Progenitor cell of endocrine pancreas (in vitro differentiated cells): ENCODE measurements around the gene AP3S1. TPM values are rescaled to one million over a fixed set of nuclear protein-coding genes. Genes with fewer than 3 reads are reported as not detected.
"Not testable (repeated sequence)": the region's sequence is repeated elsewhere in the genome, so short reads cannot be mapped to it uniquely, and the experiment has no call there.

Experiments used
- DNase-seq: peaks from one replicate; pipeline ENCODE4 v3.0.0; 2021; ENCODE audit warnings: low spot score; ENCODE audit not compliant: unreplicated experiment
- H3K27ac Mint-ChIP-seq: 2 replicates; pipeline ENCODE4 v1.8.0; 2021; ENCODE audit warnings: mild to moderate bottlenecking, moderate library complexity, mixed read lengths
- H3K27me3 Mint-ChIP-seq: 2 replicates; pipeline ENCODE4 v1.8.0; 2021; ENCODE audit warnings: mixed read lengths
- H3K36me3 Mint-ChIP-seq: 2 replicates; pipeline ENCODE4 v1.8.0; 2022; ENCODE audit warnings: mixed read lengths; ENCODE audit not compliant: insufficient read depth
- H3K4me1 Mint-ChIP-seq: 2 replicates; pipeline ENCODE4 v1.8.0; 2021; ENCODE audit warnings: low read depth, mixed read lengths
- H3K4me3 Mint-ChIP-seq: 2 replicates; pipeline ENCODE4 v1.8.0; 2021; ENCODE audit warnings: low read depth, mild to moderate bottlenecking, moderate library complexity, mixed read lengths
- H3K9me3 Mint-ChIP-seq: 2 replicates; pipeline ENCODE4 v1.8.0; 2021; ENCODE audit warnings: low read depth, mixed read lengths
- total RNA-seq: library from RNA; stranded (reverse); gene quantifications from 2 replicates; pipeline ENCODE4 v1.2.1, GENCODE V29; 2021
- TF ChIP-seq, protein P1 (sequence below): fragments of 200-600 bp; sonication (generic); IDR thresholded peaks from one replicate; pipeline ENCODE4 v1.5.0; 2021; ENCODE audit warnings: antibody characterized with exemption, mild to moderate bottlenecking; ENCODE audit not compliant: unreplicated experiment

Gene AP3S1
- total RNA-seq, 1 donor from 2014 or later = 65.3 TPM

DNA sequence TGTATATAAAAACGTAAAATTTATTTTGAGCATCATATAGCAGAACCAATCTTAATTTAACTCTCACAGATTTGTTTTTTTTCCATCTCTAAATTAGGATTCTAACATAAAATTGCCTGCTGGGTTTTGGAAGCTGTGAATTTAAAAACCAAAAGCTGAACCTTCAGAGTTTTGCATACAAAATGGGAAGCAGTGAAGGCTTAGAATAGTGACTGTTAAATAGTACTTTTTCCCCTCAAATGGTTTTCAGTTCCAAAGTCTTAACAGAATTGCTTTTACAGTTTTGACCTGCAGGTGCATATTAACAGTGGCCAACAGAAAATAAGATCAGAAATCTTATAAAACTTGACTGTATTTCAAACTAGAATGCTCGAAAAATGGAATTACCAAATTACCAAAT is 65.4 kb downstream of the AP3S1 start:
- no peak for DNase-seq
- no peak overlapping the region for H3K27ac Mint-ChIP-seq
- no peaks in the 10 kb centered on the region for H3K27me3 Mint-ChIP-seq
- no peaks in the 10 kb centered on the region for H3K4me1 Mint-ChIP-seq
- H3K4me3 Mint-ChIP-seq = no peak overlapping the region
- H3K9me3 Mint-ChIP-seq = no peaks in the 10 kb centered on the region
- no peaks in the 10 kb centered on the region for H3K36me3 Mint-ChIP-seq
- TF ChIP-seq, protein P1, sequence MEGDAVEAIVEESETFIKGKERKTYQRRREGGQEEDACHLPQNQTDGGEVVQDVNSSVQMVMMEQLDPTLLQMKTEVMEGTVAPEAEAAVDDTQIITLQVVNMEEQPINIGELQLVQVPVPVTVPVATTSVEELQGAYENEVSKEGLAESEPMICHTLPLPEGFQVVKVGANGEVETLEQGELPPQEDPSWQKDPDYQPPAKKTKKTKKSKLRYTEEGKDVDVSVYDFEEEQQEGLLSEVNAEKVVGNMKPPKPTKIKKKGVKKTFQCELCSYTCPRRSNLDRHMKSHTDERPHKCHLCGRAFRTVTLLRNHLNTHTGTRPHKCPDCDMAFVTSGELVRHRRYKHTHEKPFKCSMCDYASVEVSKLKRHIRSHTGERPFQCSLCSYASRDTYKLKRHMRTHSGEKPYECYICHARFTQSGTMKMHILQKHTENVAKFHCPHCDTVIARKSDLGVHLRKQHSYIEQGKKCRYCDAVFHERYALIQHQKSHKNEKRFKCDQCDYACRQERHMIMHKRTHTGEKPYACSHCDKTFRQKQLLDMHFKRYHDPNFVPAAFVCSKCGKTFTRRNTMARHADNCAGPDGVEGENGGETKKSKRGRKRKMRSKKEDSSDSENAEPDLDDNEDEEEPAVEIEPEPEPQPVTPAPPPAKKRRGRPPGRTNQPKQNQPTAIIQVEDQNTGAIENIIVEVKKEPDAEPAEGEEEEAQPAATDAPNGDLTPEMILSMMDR = no peak

DNA sequence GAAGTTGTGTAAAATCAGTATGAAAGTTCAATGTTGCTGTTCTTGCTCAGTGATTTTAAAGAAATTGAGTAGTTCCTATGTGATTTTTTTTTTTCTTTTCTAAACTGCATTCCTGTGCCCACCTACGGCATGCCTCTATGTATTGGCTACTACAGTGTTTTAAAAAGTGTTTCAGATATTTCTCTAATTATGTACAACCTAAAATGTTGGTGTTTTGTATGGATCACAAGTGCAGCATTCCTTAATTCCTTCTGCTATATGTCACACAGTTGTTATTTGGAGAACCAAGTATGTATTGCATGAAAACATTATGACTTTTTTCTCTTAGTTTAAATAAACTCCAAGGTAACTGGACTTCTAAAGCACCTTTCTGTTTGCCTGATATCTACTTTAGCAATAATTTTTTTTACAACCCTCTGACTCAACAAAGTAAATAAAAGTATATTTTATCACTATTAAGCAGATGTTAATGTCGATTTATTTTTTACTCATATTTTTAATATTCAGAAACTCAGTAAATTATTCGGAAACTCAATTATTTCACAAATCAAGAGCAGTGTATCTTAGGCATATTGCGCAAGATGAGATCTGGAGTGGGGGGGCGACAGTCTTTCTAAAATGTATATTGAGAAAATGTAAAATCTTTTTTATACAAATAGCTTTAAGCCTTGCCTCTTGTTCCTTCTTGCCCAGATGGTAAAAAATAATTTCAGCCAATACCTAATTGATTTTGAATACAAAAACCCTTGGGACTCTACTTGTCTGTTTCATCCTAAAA is 72.1 kb downstream of the AP3S1 start:
- H3K36me3 Mint-ChIP-seq, H3K4me3 Mint-ChIP-seq, H3K4me1 Mint-ChIP-seq, DNase-seq, H3K27me3 Mint-ChIP-seq, H3K9me3 Mint-ChIP-seq, H3K27ac Mint-ChIP-seq: not testable (repeated sequence)

DNA sequence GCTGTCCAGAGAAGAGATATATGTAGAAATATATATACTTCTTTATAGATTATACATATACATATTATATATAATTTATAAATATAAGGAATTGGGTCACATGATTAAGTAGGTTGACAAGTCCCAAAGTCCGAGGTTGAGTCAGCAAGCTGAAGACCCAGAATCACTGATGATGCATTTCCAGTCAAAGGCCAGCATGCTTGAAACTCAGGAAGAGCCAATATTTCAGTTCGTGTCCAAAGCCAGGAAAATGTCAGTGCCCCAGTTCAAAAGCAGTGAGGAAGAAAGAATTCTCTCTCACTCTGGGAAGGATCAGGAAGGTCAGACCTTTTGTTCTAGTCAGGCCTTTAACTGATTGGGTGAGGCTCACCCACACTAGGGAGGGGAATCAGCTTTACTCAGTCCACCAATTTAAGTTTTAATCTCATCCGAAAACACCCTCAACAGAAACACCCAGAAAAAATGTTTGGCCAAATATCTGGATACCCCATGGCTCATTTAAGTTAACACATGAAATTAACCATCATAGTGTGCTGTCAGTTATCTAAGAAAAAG is 78.5 kb downstream of the AP3S1 start:
- no peaks in the 10 kb centered on the region for H3K27me3 Mint-ChIP-seq

DNA sequence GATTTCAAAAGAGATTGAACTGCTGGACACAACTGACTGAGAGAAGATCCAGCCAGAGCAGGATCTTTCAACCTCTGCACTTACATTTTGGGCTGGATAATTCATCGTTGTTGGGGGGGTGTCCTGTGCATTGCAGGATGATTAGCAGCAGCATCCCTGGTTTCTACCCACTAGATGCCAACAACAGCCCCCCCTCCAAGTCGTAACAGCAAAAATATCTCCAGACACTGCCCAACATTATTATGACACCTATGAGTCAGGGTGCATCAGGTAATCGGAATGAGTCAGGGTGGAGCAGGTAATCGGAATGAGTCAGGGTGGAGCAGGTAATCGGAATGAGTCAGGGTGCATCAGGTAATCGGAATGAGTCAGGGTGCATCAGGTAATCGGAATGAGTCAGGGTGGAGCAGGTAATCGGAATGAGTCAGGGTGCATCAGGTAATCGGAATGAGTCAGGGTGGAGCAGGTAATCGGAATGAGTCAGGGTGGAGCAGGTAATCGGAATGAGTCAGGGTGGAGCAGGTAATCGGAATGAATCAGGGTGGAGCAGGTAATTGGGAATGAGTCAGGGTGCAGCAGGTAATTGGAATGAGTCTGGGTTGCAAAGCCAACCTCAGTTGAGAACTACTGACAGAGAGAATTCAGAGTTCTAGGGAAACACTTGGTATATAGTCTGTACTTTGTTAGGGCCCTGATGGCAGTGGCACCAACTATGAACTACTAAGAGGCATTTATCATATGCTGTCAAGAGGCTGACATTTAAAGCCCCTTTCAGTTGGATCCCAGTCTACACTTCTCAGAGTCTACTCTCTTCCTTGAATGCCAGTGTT is 87.1 kb downstream of the AP3S1 start:
- H3K9me3 Mint-ChIP-seq, H3K27me3 Mint-ChIP-seq, DNase-seq, H3K4me1 Mint-ChIP-seq, H3K27ac Mint-ChIP-seq, H3K36me3 Mint-ChIP-seq, H3K4me3 Mint-ChIP-seq: not testable (repeated sequence)

More for the DNA sequence above, 78.5 kb downstream of the AP3S1 start:
- no peak overlapping the region for H3K4me3 Mint-ChIP-seq
- H3K9me3 Mint-ChIP-seq = no peaks in the 10 kb centered on the region
- H3K36me3 Mint-ChIP-seq = no peaks in the 10 kb centered on the region
- no peaks in the 10 kb centered on the region for H3K4me1 Mint-ChIP-seq
- no peak for DNase-seq
- H3K27ac Mint-ChIP-seq = no peak overlapping the region
- TF ChIP-seq, protein P1 = no peak

DNA sequence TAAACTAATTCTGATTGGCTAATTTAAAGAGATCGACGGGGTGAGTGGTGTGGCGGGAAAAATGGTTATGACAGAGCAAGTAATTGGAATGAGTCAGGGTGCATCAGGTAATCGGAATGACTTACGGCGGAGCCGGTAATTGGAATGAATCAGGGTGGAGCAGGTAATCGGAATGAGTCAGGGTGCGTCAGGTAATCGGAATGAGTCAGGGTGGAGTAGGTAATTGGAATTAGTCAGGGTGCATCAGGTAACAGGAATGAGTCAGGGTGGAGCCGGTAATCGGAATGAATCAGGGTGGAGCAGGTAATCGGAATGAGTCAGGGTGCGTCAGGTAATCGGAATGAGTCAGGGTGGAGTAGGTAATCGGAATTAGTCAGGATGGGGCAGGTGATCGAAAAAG is 88.4 kb downstream of the AP3S1 start:
- H3K36me3 Mint-ChIP-seq, H3K9me3 Mint-ChIP-seq, H3K4me3 Mint-ChIP-seq, H3K27me3 Mint-ChIP-seq, H3K27ac Mint-ChIP-seq, H3K4me1 Mint-ChIP-seq, DNase-seq: not testable (repeated sequence)

DNA sequence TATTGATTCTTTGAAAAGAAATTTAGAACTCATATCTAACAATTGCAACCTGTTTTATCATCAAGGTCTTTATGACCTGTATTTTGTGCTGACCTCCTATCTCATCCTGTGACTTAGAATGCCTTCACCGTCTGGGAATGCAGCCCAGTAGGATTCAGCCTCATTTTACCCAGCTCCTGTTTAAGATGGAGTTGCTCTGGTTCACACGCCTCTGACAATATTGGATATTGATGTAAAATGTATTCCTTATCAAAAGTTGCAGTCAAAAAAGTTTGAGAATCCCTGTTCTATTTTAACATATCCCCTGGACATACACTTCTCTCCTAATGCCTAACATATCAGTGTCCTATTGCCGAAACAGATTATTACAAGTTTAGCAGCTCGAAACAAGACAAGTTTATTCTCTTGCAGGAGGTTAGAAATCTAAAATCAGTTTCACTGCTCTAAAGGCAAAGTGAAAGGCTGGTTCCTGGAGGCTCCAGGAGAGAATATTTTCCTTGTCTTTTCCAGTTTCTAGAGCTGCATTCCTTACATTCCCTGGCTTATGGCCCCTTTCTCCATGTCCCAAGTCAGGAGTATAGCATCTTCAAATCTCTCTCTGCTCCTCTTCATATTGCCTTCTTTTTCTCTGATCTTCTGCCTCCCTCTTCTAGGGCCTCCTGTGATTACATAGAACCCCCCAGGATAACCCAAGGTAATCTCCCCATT is 89.0 kb downstream of the AP3S1 start:
- Mint-ChIP-seq H3K36me3 (no peaks in the 10 kb centered on the region), H3K4me1 (no peaks in the 10 kb centered on the region), H3K27ac (no peak overlapping the region), H3K4me3 (no peak overlapping the region), H3K27me3 (no peaks in the 10 kb centered on the region), H3K9me3 (no peaks in the 10 kb centered on the region)
- TF ChIP-seq, protein P1 = no peak
- no peak for DNase-seq
